Stimulated activated CD4-positive, alpha-beta T cell treated with anti-CD3 and anti-CD28 coated beads, Interleukin-2, amount 100 ng/mL, for 48 hours (primary cell): ENCODE results near the gene CFAP47.
"Not testable (repeated sequence)": the region's sequence is repeated elsewhere in the genome, so short reads cannot be mapped to it uniquely, and the experiment has no call there.

Experiments
- DNase-seq, 2 donors: peaks; one replicate each; pipeline ENCODE4 v3.0.0-alpha.2; 2020

CFAP47 gene

GRCh38 chrX:35919536-35920309 is at the start of gene CFAP47:
CFAP47 (plus strand) TSS chrX:35919734; CDS start chrX:35919800, 66 bp downstream.
- DNase-seq: no peak

GRCh38 chrX:35880601-35881000 is 38.9 kb upstream of the CFAP47 start:
- DNase-seq: no peak

GRCh38 chrX:35886135-35886534 is 33.4 kb upstream of the CFAP47 start:
- no peak for DNase-seq

- peak in 1 of 2 donors; percentile 11 for DNase-seq
These were observed 28.8 kb upstream of the CFAP47 start for GRCh38 chrX:35890699-35891098.

GRCh38 chrX:35986816-35987215 is 67.3 kb downstream of the CFAP47 start:
- DNase-seq: not testable (repeated sequence)

- DNase-seq: no peak
These were observed 87.7 kb downstream of the CFAP47 start for GRCh38 chrX:36007207-36007606.

GRCh38 chrX:36019125-36019524 is 99.6 kb downstream of the CFAP47 start:
- no peak for DNase-seq

DNA sequence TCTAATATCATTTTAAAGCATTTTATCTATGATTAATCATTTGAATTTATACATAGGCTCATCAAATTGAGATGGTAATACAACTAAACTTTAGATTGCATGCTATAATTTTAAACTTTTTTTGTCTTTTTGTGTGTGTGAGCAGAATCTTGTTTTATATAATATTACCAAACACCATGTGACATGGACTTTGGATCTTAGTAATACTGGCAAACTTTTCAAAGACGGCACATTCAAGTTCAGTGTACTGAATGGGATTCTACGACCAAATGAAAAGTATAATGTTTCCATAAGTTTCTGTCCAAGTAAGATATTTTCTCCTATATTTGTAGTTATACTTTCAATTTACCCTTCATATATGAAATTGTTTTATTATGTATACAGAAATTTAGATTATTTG is 116.0 kb downstream of the CFAP47 start:
- no peak for DNase-seq

- no peak for DNase-seq
These were observed 143.2 kb downstream of the CFAP47 start for GRCh38 chrX:36062778-36063177.

DNA sequence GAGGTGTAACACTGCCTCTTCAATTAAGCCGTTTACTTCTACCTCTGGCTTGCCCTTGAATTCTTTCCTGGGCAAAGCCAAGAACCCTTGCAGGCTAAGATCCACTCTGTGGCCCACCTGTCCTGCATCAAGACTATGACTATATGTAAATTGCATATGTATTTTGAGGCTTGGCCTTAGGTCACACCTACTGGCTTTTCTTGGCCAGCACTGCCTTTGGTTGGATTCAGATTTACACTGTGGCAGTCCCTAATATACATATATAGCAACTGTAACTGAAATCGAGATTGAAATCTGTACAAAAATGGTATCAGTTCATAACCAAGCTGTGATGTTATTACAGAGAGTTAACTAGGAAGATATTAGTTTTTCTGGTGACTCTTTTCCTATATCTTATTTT is 151.5 kb downstream of the CFAP47 start:
- DNase-seq: no peak

- not testable (repeated sequence) for DNase-seq
These were observed 155.5 kb downstream of the CFAP47 start for GRCh38 chrX:36075009-36075408.

DNA sequence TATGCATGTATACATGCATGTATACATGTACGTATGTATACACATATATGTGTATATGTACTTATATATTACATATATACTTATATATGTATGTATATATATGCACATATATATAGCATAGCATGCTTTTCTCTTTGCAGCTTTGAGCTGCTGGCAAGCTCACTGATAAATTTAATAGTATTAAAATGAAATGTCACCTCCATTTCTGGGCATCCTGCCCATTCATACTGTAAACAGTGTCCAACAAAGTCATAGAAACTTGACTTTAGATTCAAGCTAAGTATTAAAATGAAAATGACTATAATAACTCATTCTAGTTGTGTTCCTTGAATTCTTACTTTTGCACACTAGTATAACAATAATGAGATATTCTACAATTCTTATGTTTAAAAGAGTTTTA is 163.7 kb downstream of the CFAP47 start:
- no peak for DNase-seq

GRCh38 chrX:36087366-36087765 is 167.8 kb downstream of the CFAP47 start:
- DNase-seq: no peak

- DNase-seq: not testable (repeated sequence)
These were observed 169.4 kb downstream of the CFAP47 start for GRCh38 chrX:36088939-36089338.

DNA sequence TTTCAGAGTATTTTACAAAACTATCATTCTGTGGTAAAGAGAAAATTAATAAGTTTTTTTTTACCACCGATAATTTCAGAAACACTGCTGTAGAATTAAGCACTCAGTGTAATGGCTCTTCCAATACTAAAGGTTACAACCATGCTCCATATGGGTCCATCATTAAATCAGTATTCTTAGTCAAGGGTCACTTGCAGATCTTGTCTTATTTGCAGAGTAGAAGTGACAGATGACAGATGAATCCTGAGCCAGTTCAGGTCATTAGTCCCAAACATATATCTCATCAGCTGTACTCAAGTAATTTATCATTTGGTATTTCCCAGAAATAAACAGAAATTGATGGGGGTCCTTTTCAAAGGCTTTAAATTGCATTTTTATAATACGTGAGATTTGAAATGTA is 182.9 kb downstream of the CFAP47 start:
- no peak for DNase-seq

DNA sequence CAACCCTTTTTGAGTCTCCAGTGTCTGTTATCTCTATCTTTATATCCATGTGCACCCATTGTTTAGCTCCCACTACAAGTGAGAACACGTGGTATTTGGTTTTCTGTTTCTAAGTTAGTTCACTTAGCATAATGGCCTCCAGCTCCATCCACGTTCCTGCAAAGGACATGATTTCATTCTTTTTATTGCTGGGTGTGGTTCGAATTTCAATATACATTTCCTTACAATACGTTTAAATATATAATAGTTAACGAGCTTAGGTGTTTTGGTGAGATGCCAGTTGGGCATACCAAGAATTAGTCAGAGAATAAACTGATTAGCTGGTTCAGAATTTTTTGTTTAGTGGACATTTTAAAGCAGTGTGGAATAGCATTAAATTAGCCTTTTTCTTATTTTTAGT is 196.7 kb downstream of the CFAP47 start:
- no peak for DNase-seq

GRCh38 chrX:36159254-36159653 is 239.7 kb downstream of the CFAP47 start:
- DNase-seq: no peak

DNA sequence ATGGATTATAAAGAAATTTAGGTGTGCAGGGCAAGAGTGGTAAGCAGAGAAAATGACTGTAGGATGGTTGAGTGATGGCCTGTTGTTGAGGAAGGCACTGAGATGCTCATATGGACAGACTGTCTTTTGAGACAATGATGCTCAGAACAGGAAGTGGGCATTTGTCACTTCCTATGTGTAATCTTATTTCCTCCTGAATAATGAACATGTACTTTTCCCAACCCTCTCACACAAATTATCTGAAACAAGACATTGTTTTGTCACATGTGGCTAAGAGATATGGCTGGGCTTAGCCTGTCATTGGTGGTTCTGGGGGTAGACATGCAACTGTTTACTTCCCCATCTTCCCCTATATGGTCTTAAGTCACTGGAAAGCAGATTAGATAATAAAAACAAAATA is 240.5 kb downstream of the CFAP47 start:
- no peak for DNase-seq

DNA sequence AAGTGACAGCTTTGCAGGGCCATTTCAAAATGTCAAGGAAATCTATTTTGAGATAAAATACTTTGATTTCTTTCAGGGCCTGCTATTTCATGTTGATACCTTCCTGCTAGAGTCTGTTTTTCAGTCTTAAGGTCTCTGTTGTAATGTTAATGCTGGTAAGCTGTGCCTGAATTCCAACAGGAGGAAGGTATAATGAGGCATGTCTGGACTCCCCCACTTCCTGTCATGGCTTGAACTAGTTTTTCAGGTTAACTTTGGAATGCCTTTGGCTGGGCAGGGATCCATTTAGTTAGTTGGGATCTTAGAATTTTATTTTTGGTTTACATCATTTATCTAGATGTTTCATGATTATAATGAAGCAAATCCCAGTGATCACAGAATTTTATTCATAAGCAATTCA is 279.0 kb downstream of the CFAP47 start:
- no peak for DNase-seq

DNA sequence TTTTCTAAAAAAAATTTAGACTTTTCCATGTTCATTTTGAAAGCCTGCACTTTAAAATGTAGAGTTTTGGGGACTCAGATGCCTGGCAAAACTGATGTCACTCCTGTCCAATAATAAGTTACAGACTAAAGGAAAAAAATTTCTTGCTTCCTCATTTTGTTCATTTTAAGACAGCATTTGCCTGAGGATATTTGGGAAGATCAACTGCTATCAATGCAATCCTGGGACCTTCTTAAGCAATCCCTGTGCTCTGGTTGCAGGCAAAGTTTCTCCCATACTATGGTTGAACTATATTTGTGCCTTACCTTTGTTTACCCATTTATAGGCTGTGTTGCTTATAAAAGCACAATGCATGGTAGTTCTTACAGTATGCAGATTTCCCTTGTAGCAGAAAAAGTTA is 280.4 kb downstream of the CFAP47 start:
- no peak for DNase-seq

DNA sequence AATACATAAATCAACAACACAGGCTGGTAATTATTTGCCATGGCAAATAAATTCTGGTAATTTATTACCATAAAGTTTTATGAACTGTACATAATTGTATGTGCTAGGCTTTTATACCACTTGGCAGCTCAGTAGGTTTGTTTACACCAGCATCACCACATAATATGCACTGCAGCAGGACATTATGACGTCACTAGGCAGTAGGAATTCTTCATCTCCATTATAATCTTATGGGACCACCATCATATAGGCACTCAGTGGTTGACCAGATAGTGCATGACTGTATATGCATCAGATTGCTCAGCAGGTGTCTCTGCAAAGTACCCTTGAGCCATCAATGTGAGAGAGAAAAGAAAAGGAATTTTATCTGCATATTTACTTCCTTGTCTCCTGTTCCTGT is 295.4 kb downstream of the CFAP47 start:
- DNase-seq: no peak

GRCh38 chrX:36218801-36219200 is 299.3 kb downstream of the CFAP47 start:
- DNase-seq: no peak

DNA sequence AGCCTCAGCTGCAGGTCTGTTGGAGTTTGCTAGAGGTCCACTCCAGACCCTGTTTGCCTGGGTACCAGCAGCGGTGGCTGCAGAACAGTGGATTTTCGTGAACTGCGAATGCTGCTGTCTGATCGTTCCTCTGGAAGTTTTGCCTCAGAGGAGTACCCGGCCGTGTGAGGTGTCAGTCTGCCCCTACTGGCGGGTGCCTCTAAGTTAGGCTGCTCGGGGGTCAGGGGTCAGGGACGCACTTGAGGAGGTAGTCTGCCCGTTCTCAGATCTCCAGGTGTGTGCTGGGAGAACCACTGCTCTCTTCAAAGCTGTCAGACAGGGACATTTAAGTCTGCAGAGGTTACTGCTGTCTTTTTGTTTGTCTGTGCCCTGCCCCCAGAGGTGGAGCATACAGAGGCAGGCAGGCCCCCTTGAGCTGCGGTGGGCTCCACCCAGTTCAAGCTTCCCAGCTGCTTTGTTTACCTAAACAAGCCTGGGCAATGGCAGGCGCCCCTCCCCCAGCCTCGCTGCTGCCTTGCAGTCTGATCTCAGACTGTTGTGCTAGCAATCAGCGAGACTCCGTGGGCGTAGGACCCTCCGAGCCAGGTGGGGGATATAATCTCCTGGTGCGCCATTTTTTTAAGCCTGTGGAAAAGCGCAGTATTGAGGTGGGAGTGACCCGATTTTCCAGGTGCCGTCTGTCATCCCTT is 315.4 kb downstream of the CFAP47 start:
- DNase-seq: not testable (repeated sequence)

GRCh38 chrX:36241397-36241796 is 321.9 kb downstream of the CFAP47 start:
- no peak for DNase-seq

DNA sequence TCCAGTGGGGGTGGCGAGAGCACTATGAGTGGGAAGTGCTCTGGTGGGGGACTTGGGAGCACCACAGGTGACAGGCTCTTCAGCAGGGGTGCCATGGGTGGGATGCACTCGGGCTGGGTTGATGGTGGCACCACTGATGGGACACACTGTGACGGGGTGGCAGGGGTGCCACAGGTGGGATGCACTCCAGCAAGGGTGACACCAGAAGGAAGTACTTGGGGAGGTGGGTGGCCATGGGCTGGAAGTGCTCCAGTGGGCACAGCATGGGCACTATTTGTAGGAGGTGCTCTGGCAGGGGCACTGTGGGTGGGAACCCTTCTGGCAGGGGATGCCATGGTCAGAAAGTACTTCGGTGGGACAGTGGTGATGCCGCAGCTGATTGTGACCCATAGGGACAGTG is 346.6 kb downstream of the CFAP47 start:
- no peak for DNase-seq
